IPS DF 6.9 (cell line): Measurements from ENCODE around the gene MIPEP.

Experiments
- DNase-seq: peaks from one replicate; pipeline ENCODE4 v3.0.0-alpha.2; 2013; ENCODE audit warnings: low read depth, low spot score
- H3K27ac ChIP-seq: one replicate; pipeline ENCODE4 v1.5.1; 2013; ENCODE audit warnings: low read length, control low read depth
- H3K27me3 ChIP-seq: 2 replicates; pipeline ENCODE4 v1.6.1; 2013; ENCODE audit warnings: mild to moderate bottlenecking, low read length; ENCODE audit not compliant: control insufficient read depth, insufficient read depth
- H3K36me3 ChIP-seq: 2 replicates; pipeline ENCODE4 v1.6.1; 2013; ENCODE audit warnings: low read length; ENCODE audit not compliant: control insufficient read depth, insufficient read depth
- H3K4me1 ChIP-seq: 2 replicates; pipeline ENCODE4 v1.6.1; 2013; ENCODE audit warnings: low read length; ENCODE audit not compliant: control insufficient read depth, insufficient read depth
- H3K4me3 ChIP-seq: 2 replicates; pipeline ENCODE4 v1.5.1; 2013; ENCODE audit warnings: mild to moderate bottlenecking, low read length
- H3K9me3 ChIP-seq: 2 replicates; pipeline ENCODE4 v1.6.1; 2013; ENCODE audit warnings: low read length, inconsistent platforms; ENCODE audit not compliant: control insufficient read depth, insufficient read depth
- WGBS: extraction: QIAGEN DNeasy Blood & Tissue Kit; methylation state at CpG from one replicate; pipeline ENCODE4 v1.1.7; 2013; ENCODE audit warnings: mixed read lengths, missing lambda C conversion rate; ENCODE audit not compliant: insufficient read length, insufficient coverage; 5-methylcytosine and 5-hydroxymethylcytosine counted together

The MIPEP gene

DNA sequence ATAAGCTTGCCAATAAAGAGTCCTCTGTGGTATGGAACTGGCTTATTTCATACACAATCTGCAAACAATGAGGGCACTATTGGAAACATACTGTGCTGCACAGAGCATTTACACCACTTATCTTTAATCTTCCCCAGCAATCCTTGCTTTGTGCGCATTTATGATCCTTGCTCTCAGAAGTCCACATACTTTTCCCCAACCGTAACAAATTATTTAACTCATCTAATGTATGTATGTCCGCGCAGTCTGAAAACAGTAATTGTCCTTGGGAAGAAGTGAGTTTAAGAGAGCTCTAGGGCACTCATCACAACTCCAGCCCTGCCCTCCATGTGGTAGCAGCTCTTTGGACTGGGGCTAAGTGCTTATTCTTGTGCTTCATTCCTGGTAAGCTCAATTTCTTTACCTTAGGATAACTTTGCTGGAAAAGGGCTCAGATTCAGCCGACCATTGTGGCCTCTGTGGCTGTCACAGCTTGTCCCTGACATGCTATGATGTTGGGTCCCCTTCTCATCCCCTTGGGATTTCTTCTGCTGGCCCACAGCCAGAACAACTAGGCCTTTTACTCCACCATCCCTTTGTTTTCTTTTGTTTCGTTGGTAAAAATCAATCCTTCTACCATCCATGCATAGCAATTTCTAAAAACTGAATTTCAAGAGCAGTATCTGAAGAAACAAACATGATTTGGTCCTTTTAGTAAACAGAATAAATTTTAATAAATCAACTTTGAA, 166.3 kb downstream of the MIPEP start:
- 100% methylated on average over 2 of the region's 6 CpGs for WGBS

DNA sequence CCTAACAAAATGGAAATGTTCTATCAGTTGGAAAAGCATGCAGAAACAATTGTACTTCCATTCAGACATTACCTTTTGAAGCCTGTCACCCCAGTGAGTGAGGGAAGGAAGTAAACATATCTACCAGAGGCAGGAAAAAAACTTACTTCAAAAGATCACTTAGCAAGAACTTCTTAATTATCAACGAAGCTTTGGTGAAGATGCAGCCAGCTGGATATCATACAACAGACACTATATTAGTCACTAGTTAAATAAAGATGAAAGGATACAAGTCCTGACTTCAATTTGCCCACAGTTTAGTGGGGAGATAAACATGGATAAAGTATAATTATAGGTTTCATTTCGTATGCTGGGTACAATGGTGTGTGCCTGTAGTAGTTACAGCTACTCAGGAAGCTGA, 170.2 kb downstream of the MIPEP start:
- WGBS = no CpG with 5 or more reads among the region's 2 CpGs
- no peaks in the 10 kb centered on the region; the same call in 1 of the 2 replicates for H3K9me3 ChIP-seq
- H3K27ac ChIP-seq = no peak overlapping the region
- H3K4me1 ChIP-seq = no peaks in the 10 kb centered on the region; the same call in 1 of the 2 replicates
- H3K4me3 ChIP-seq = no peak overlapping the region
- no peaks in the 10 kb centered on the region for H3K36me3 ChIP-seq
- no peaks in the 10 kb centered on the region for H3K27me3 ChIP-seq
- no peak for DNase-seq

More for the DNA sequence above, 166.3 kb downstream of the MIPEP start:
- H3K36me3 ChIP-seq = no peaks in the 10 kb centered on the region
- H3K4me3 ChIP-seq = no peak overlapping the region
- no peaks in the 10 kb centered on the region; the same call in 1 of the 2 replicates for H3K4me1 ChIP-seq
- no peaks in the 10 kb centered on the region for H3K27me3 ChIP-seq
- H3K27ac ChIP-seq = no peak overlapping the region
- H3K9me3 ChIP-seq = no peaks in the 10 kb centered on the region
- no peak for DNase-seq

GRCh38 chr13:23716401-23716800, 172.8 kb downstream of the MIPEP start:
- WGBS = no CpG with 5 or more reads among the region's 2 CpGs
- H3K4me1 ChIP-seq = no peaks in the 10 kb centered on the region
- H3K4me3 ChIP-seq = no peak overlapping the region
- no peak for DNase-seq
- H3K36me3 ChIP-seq = no peaks in the 10 kb centered on the region
- H3K27ac ChIP-seq = no peak overlapping the region
- no peaks in the 10 kb centered on the region for H3K27me3 ChIP-seq
- no peaks in the 10 kb centered on the region; the same call in 1 of the 2 replicates for H3K9me3 ChIP-seq

GRCh38 chr13:23715762-23716235, 173.4 kb downstream of the MIPEP start:
- no CpG with 5 or more reads among the region's 11 CpGs for WGBS
- no peaks in the 10 kb centered on the region for H3K27me3 ChIP-seq
- no peaks in the 10 kb centered on the region for H3K4me1 ChIP-seq
- no peaks in the 10 kb centered on the region; the same call in 1 of the 2 replicates for H3K9me3 ChIP-seq
- no peak overlapping the region for H3K27ac ChIP-seq
- no peak overlapping the region for H3K4me3 ChIP-seq
- peak; percentile 31 for DNase-seq
- no peaks in the 10 kb centered on the region for H3K36me3 ChIP-seq

GRCh38 chr13:23715092-23715761, 174.0 kb downstream of the MIPEP start:
- no CpG with 5 or more reads among the region's 19 CpGs for WGBS
- Histone ChIP-seq H3K4me1 (no peaks in the 10 kb centered on the region), H3K9me3 (no peaks in the 10 kb centered on the region; the same call in 1 of the 2 replicates), H3K27me3 (no peaks in the 10 kb centered on the region), H3K4me3 (no peak overlapping the region), H3K27ac (no peak overlapping the region), H3K36me3 (no peaks in the 10 kb centered on the region)
- DNase-seq = no peak

DNA sequence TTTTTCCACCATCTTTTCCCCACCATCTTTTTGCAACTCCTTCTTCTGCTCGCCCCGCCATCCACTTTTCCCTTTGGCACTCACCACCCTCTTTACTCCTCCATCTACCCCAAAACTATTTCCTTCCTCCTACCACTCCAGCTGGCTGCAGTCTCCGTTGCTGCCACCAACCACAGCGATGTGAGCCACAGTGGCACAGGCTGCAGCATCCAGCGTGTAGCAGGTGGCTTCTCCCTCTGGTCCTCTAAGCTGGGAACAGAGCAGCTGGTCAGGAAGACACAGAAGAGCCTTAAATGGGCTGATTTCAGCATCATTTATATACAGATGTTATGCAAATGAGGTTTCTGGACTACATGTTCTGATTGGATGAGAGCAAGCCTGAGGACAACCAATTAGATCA, 174.5 kb downstream of the MIPEP start:
- H3K9me3 ChIP-seq = no peaks in the 10 kb centered on the region; the same call in 1 of the 2 replicates
- no peaks in the 10 kb centered on the region for H3K36me3 ChIP-seq
- no peak for DNase-seq
- no peaks in the 10 kb centered on the region for H3K4me1 ChIP-seq
- no peaks in the 10 kb centered on the region for H3K27me3 ChIP-seq
- H3K4me3 ChIP-seq = no peak overlapping the region
- no peak overlapping the region for H3K27ac ChIP-seq
- WGBS = 100% methylated on average over 2 of the region's 5 CpGs

DNA sequence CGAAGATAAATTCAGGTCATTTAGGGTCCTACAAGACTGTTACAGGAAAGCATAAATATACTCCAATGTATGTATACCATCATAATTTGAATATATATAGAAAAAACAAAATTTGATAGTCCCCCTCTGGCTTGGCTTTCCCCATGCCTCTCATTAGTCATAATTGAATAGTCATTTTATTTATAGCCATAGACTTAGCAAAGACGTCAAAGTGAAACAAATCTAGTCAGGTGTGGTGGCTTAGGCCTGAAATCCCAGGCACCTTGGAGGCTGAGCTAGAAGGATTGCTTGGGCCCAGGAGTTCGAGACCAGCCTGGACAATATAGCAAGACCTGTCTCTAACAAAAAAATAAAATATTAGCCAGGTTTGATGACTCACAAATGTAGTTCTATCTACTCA, 177.8 kb downstream of the MIPEP start:
- Histone ChIP-seq H3K4me3 (no peak overlapping the region), H3K36me3 (no peaks in the 10 kb centered on the region), H3K9me3 (no peaks in the 10 kb centered on the region; the same call in 1 of the 2 replicates), H3K27me3 (no peaks in the 10 kb centered on the region), H3K27ac (no peak overlapping the region), H3K4me1 (no peaks in the 10 kb centered on the region)
- no CpG with 5 or more reads among the region's 3 CpGs for WGBS
- DNase-seq = no peak

DNA sequence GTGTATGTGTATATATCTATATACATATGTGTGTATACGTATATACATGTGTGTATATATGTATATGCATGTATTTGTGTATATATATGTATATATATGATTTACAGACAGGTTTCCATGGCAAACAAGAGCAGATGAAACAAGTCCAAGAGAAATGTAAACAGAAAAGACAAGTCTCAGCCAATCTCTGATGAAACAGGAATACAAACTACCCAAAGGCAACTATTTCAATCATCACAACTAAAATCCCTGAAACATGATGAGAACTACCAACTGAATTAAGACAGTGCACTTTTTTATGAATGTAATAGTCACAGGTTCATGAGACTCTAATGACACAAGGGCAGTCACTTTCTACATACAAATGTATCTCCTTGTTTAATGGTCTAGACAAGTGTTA, 178.8 kb downstream of the MIPEP start:
- Histone ChIP-seq H3K27ac (no peak overlapping the region), H3K4me3 (no peak overlapping the region), H3K36me3 (no peaks in the 10 kb centered on the region), H3K9me3 (no peaks in the 10 kb centered on the region; the same call in 1 of the 2 replicates), H3K4me1 (no peaks in the 10 kb centered on the region), H3K27me3 (no peaks in the 10 kb centered on the region)
- no CpG with 5 or more reads among the region's 1 CpG for WGBS
- no peak for DNase-seq

DNA sequence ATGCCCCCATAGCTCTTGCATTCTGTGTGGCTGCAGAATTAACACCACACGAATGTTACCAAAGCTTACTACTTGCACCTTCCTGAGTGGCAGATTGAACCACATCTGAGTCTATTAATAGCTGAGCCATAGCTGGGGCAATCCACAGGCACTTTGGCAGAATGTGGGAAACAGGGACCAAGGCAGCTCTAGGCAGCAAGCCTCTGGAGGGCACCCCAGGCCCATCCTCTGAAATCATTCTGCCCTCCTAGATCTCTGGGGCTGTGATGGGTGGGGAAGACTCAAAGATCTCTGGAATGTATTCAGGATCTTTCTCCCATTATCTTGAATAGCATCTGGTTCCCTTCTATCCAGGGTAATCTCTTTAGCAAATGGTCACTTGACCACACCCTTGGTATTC, 179.7 kb downstream of the MIPEP start:
- no peak for DNase-seq
- no CpG with 5 or more reads among the region's 1 CpG for WGBS
- no peak overlapping the region for H3K4me3 ChIP-seq

GRCh38 chr13:23707674-23708073, 181.5 kb downstream of the MIPEP start:
- Histone ChIP-seq H3K9me3 (no peaks in the 10 kb centered on the region), H3K27ac (no peak overlapping the region), H3K4me1 (0 out of 2 replicates have a peak, but pooled peaks cover 1% of the 10 kb centered on the region), H3K4me3 (no peak overlapping the region), H3K27me3 (no peaks in the 10 kb centered on the region), H3K36me3 (no peaks in the 10 kb centered on the region)
- no CpG with 5 or more reads among the region's 3 CpGs for WGBS
- DNase-seq = no peak

More for the DNA sequence above, 179.7 kb downstream of the MIPEP start:
- no peaks in the 10 kb centered on the region; the same call in 1 of the 2 replicates for H3K9me3 ChIP-seq
- 0 out of 2 replicates have a peak, but pooled peaks cover 1% of the 10 kb centered on the region for H3K4me1 ChIP-seq
- H3K27me3 ChIP-seq = no peaks in the 10 kb centered on the region
- H3K36me3 ChIP-seq = no peaks in the 10 kb centered on the region
- no peak overlapping the region for H3K27ac ChIP-seq
